ENCODE measurements around the gene EPB41L5. TPM values are rescaled to one million over a fixed set of nuclear protein-coding genes. Genes with fewer than 3 reads are reported as not detected.

The EPB41L5 gene
- total and polyA plus RNA-seq, 4 donors, result 19.7 to 88.4 (median 30.3) TPM

- WGBS, result 3% methylated on average over 108 of the region's 108 CpGs
- Histone ChIP-seq H3K4me1 (ENCODE audit: control insufficient read depth in 4 of 4, insufficient read depth in 4 of 4, low read length in 3 of 4) (peaks cover 12 to 33% (median 21%) of the 10 kb centered on the region in 4 donors), H3K4me3 (ENCODE audit: low read depth in 1 of 3, low read length in 3 of 3) (peak within 1 kb of the TSS; percentile 63 to 81 (median 67)), H3K27ac (ENCODE audit: low read depth in 1 of 2, low read length in 2 of 2) (peak within 1 kb of the TSS; percentile 70 to 95), H3K36me3 (ENCODE audit: control insufficient read depth in 4 of 4, insufficient read depth in 3 of 4, low read depth in 1 of 4, low read length in 3 of 4) (peaks cover 0 to 3% (median 0%) of the 10 kb centered on the region in 4 donors), H3K27me3 (ENCODE audit: control insufficient read depth in 4 of 4, insufficient read depth in 4 of 4, low read length in 3 of 4) (no peaks in the 10 kb centered on the region), H3K9me3 (ENCODE audit: control insufficient read depth in 4 of 4, low read length in 3 of 4) (no peaks in the 10 kb centered on the region), H3K9ac (ENCODE audit: low read depth in 1 of 2, low read length in 2 of 2) (peak within 1 kb of the TSS in 1 of 2 donors; percentile 82)
- TF ChIP-seq NR2F2 (IDR thresholded peaks at IDR 0.05) (no peak), EGR1 (IDR thresholded peaks at IDR 0.05; ENCODE audit: low read depth in 2 of 2) (peak; percentile 11 to 35), CTCF (IDR thresholded peaks at IDR 0.05; ENCODE audit: low read depth, low read length, missing input control) (peak; percentile 33), GABPA (IDR thresholded peaks at IDR 0.05 in 1 of 2, conservative IDR thresholded peaks at IDR 0.05 in 1 of 2) (peak in 1 of 2 donors; percentile 73), ATF3 (IDR thresholded peaks at IDR 0.05) (no peak), YY1 (IDR thresholded peaks at IDR 0.05) (peak; percentile 59), RAD21 (IDR thresholded peaks at IDR 0.05) (peak in 1 of 2 donors; percentile 34)
- peak; percentile 87 for DNase-seq (ENCODE audit: low spot score)
Observed at GRCh38 chr2:120223034-120223912, 210.4 kb downstream of the EPB41L5 start, which contains the start of gene TMEM185B. Gene TMEM185B, minus strand, starts transcription at chr2:120223400. Its CDS starts 424 bp downstream, at chr2:120222976.

- WGBS, result 96% methylated on average over 13 of the region's 13 CpGs
- Histone ChIP-seq H3K4me1 (ENCODE audit: control insufficient read depth in 4 of 4, insufficient read depth in 4 of 4, low read length in 3 of 4) (peaks cover 12 to 33% (median 21%) of the 10 kb centered on the region in 4 donors), H3K9ac (ENCODE audit: low read depth in 1 of 2, low read length in 2 of 2) (peak overlapping the region in 1 of 2 donors; percentile 82), H3K9me3 (ENCODE audit: control insufficient read depth in 4 of 4, low read length in 3 of 4) (no peaks in the 10 kb centered on the region), H3K27me3 (ENCODE audit: control insufficient read depth in 4 of 4, insufficient read depth in 4 of 4, low read length in 3 of 4) (no peaks in the 10 kb centered on the region), H3K27ac (ENCODE audit: low read depth in 1 of 2, low read length in 2 of 2) (no peak overlapping the region), H3K4me3 (ENCODE audit: low read depth in 1 of 3, low read length in 3 of 3) (no peak overlapping the region), H3K36me3 (ENCODE audit: control insufficient read depth in 4 of 4, insufficient read depth in 3 of 4, low read depth in 1 of 4, low read length in 3 of 4) (peaks cover 0 to 3% (median 0%) of the 10 kb centered on the region in 4 donors)
- DNase-seq (ENCODE audit: low spot score), result no peak
- TF ChIP-seq HNF4G (IDR thresholded peaks at IDR 0.05) (no peak), TAF1 (conservative IDR thresholded peaks at IDR 0.05) (no peak), EGR1 (IDR thresholded peaks at IDR 0.05; ENCODE audit: low read depth in 2 of 2) (no peak), HNF4A (conservative IDR thresholded peaks at IDR 0.05) (no peak), GABPA (IDR thresholded peaks at IDR 0.05 in 1 of 2, conservative IDR thresholded peaks at IDR 0.05 in 1 of 2) (no peak), CTCF (IDR thresholded peaks at IDR 0.05; ENCODE audit: low read depth, low read length, missing input control) (no peak), ATF3 (IDR thresholded peaks at IDR 0.05) (no peak), RAD21 (IDR thresholded peaks at IDR 0.05) (no peak)
Observed at GRCh38 chr2:120224256-120224655, 211.4 kb downstream of the EPB41L5 start.

Measured in liver (tissue), 9 donors.